ENCODE data around the gene HPSE2.

GRCh38 chr10:98886686-98887085, 349.0 kb downstream of the HPSE2 start:
- TF ChIP-seq CTCF (IDR thresholded peaks at IDR 0.05 in 4 of 5, conservative IDR thresholded peaks at IDR 0.05 in 1 of 5) (no peak), POLR2A (IDR thresholded peaks at IDR 0.05) (no peak)

Measured in gastrocnemius medialis (tissue), 4 donors.